ENCODE results near the gene PSMC4. TPM values are rescaled to one million over a fixed set of nuclear protein-coding genes. Genes with fewer than 3 reads are reported as not detected.

PSMC4 gene
- total RNA-seq, 1 donor: 99.5 TPM

DNA sequence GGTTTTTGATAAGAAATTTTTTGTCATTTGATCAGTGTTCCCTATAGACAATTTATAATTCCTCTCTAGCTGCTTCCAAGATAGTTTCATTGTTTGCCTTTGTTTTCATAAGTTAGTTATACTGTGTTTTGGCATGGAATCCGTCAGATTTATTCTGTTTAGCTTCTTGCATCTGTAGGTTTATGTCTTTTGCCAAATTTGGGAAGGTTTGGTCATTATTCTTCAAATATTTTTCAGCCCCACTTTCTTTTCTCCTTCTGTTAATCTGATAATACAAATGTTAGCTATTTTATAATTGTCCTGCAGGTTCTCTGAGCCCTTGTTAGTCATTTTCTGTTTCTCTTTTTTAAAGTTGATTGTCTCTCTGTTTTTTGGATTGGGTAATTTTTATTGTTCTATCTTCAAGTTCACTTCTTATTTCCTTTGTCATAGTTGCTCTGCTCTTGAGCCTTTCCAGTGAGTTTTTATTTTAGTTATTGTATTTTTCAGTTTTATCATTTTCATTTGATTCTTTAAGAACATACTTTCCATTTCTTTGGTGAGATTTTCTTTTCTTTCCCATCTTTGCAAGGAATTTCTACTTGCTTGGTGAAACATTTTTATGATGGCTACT, 30.6 kb upstream of the PSMC4 start:
- H3K79me2 ChIP-seq (ENCODE audit: insufficient read depth, low read length): no peaks in the 10 kb centered on the region
- H4K20me1 ChIP-seq (ENCODE audit: insufficient read depth, low read length): no peaks in the 10 kb centered on the region
- H3K4me1 ChIP-seq (ENCODE audit: insufficient read depth, low read length): no peaks in the 10 kb centered on the region
- no peak overlapping the region for H3K4me3 ChIP-seq (ENCODE audit: insufficient read depth, low read length)
- TF ChIP-seq, protein P1, sequence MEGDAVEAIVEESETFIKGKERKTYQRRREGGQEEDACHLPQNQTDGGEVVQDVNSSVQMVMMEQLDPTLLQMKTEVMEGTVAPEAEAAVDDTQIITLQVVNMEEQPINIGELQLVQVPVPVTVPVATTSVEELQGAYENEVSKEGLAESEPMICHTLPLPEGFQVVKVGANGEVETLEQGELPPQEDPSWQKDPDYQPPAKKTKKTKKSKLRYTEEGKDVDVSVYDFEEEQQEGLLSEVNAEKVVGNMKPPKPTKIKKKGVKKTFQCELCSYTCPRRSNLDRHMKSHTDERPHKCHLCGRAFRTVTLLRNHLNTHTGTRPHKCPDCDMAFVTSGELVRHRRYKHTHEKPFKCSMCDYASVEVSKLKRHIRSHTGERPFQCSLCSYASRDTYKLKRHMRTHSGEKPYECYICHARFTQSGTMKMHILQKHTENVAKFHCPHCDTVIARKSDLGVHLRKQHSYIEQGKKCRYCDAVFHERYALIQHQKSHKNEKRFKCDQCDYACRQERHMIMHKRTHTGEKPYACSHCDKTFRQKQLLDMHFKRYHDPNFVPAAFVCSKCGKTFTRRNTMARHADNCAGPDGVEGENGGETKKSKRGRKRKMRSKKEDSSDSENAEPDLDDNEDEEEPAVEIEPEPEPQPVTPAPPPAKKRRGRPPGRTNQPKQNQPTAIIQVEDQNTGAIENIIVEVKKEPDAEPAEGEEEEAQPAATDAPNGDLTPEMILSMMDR (IDR thresholded peaks at IDR 0.05; ENCODE audit: extremely low read depth, low read depth, low read length): no peak
- H3K4me2 ChIP-seq (ENCODE audit: insufficient read depth, low read length): no peak overlapping the region
- no peaks in the 10 kb centered on the region for H3K27me3 ChIP-seq (ENCODE audit: insufficient read depth, low read length)
- H3K36me3 ChIP-seq (ENCODE audit: insufficient read depth, low read length): no peaks in the 10 kb centered on the region
- no peaks in the 10 kb centered on the region for H3K9me3 ChIP-seq (ENCODE audit: low read depth, low read length)
- no peak overlapping the region for H3K27ac ChIP-seq (ENCODE audit: low read depth, low read length)
- H2AFZ ChIP-seq (ENCODE audit: low read length): no peak overlapping the region
- peak; percentile 46 for DNase-seq (ENCODE audit: insufficient read length, low spot score, missing footprints)

DNA sequence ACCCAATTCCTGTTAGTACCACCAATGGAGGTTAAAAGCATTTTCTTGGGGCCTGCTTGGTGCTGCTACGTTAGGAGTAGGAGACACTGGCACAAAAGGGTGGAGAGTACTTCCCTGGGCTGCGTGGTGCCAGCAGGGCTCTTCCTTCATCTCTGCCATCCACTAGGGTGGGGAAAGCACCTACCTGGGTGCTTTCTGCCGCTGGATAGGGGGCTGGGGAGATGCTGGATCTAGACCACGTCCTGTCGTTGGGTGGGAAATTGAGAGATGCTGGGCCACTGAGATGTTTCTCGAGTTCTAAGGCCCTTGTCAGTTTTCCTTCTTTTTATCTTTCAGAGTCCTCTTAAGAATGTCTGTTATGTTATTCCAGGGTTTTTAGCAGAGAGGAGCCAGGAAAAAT, 29.8 kb upstream of the PSMC4 start:
- Histone ChIP-seq H3K4me1 (ENCODE audit: insufficient read depth, low read length) (no peaks in the 10 kb centered on the region), H4K20me1 (ENCODE audit: insufficient read depth, low read length) (no peaks in the 10 kb centered on the region), H3K79me2 (ENCODE audit: insufficient read depth, low read length) (no peaks in the 10 kb centered on the region), H2AFZ (ENCODE audit: low read length) (no peak overlapping the region), H3K27ac (ENCODE audit: low read depth, low read length) (no peak overlapping the region), H3K36me3 (ENCODE audit: insufficient read depth, low read length) (no peaks in the 10 kb centered on the region), H3K4me3 (ENCODE audit: insufficient read depth, low read length) (no peak overlapping the region), H3K9me3 (ENCODE audit: low read depth, low read length) (no peaks in the 10 kb centered on the region), H3K4me2 (ENCODE audit: insufficient read depth, low read length) (no peak overlapping the region), H3K27me3 (ENCODE audit: insufficient read depth, low read length) (no peaks in the 10 kb centered on the region)
- DNase-seq (ENCODE audit: insufficient read length, low spot score, missing footprints): no peak
- TF ChIP-seq, protein P1 (IDR thresholded peaks at IDR 0.05; ENCODE audit: extremely low read depth, low read depth, low read length): no peak

DNA sequence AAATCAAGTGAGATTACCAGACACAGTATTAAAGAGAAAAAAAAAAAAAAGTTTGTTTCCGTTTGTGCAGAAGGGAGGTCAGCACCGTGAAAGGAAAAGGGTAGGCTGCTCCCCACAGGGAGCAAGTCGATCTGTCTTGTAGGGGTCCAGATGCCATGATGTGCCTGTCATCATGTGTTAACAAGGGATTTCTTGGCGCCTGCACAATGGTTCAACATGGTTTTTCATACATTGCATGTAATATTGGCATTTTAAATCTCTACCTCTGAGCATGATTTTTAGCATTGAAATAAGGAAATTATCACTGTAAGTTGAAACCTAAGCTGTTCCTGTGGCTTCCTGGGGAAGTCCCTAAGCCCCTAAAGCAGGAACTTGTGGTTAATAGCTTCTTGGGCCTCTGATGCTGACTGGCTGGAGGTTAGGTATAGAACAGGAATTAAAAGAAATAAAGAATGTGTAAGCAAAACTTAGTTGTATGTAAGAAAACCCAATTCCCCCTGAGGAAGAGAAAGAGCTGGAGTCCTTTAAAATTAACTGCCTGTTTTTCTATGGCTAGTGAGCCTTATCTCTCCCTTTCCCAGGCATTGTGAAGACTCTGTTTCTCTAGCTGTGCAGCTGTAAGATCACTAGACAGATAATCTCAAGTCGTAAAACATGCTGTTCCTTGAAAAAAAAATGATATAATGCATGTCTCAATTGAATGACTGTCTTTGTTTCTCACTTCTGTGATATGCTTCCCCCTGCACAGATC, 29.2 kb upstream of the PSMC4 start:
- Histone ChIP-seq H2AFZ (ENCODE audit: low read length) (no peak overlapping the region), H3K79me2 (ENCODE audit: insufficient read depth, low read length) (no peaks in the 10 kb centered on the region), H3K4me2 (ENCODE audit: insufficient read depth, low read length) (no peak overlapping the region), H3K27ac (ENCODE audit: low read depth, low read length) (no peak overlapping the region), H3K4me1 (ENCODE audit: insufficient read depth, low read length) (no peaks in the 10 kb centered on the region), H3K4me3 (ENCODE audit: insufficient read depth, low read length) (no peak overlapping the region), H3K9me3 (ENCODE audit: low read depth, low read length) (no peaks in the 10 kb centered on the region), H3K36me3 (ENCODE audit: insufficient read depth, low read length) (no peaks in the 10 kb centered on the region), H3K27me3 (ENCODE audit: insufficient read depth, low read length) (no peaks in the 10 kb centered on the region), H4K20me1 (ENCODE audit: insufficient read depth, low read length) (no peaks in the 10 kb centered on the region)
- no peak for DNase-seq (ENCODE audit: insufficient read length, low spot score, missing footprints)
- TF ChIP-seq, protein P1 (IDR thresholded peaks at IDR 0.05; ENCODE audit: extremely low read depth, low read depth, low read length): no peak

DNA sequence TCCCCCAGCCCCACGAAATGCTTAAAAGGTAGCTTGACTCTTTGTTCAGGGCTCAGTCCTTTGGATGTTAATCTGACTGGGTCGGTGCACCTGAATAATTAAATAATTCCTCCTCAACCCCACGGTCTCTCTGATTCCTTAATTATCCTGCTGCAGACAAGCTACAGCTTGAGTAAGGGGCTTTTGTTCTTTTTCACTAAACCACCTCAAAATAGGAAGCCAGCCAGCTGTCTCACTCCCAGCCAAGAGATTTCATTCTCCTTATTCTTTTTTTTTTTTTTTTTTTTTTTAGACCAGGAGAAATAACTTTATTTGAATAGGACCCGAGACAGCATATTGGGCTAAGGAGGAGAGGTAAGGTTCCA, 28.6 kb upstream of the PSMC4 start:
- Histone ChIP-seq H4K20me1 (ENCODE audit: insufficient read depth, low read length) (no peaks in the 10 kb centered on the region), H3K4me1 (ENCODE audit: insufficient read depth, low read length) (no peaks in the 10 kb centered on the region), H2AFZ (ENCODE audit: low read length) (no peak overlapping the region), H3K4me2 (ENCODE audit: insufficient read depth, low read length) (no peak overlapping the region), H3K36me3 (ENCODE audit: insufficient read depth, low read length) (no peaks in the 10 kb centered on the region), H3K4me3 (ENCODE audit: insufficient read depth, low read length) (no peak overlapping the region), H3K27me3 (ENCODE audit: insufficient read depth, low read length) (no peaks in the 10 kb centered on the region), H3K9me3 (ENCODE audit: low read depth, low read length) (no peaks in the 10 kb centered on the region), H3K79me2 (ENCODE audit: insufficient read depth, low read length) (no peaks in the 10 kb centered on the region), H3K27ac (ENCODE audit: low read depth, low read length) (no peak overlapping the region)
- DNase-seq (ENCODE audit: insufficient read length, low spot score, missing footprints): no peak
- TF ChIP-seq, protein P1 (IDR thresholded peaks at IDR 0.05; ENCODE audit: extremely low read depth, low read depth, low read length): no peak
